Neural progenitor cell (in vitro differentiated cells): ENCODE data around the gene ATP6V0E1.

Experiments
- EZH2 ChIP-seq: fragments of 200-600 bp; sonication (generic); IDR thresholded peaks from 2 replicates; pipeline ENCODE4 v1.6.1; 2017; ENCODE audit warnings: antibody characterized with exemption, mild to moderate bottlenecking, moderate library complexity
- TF ChIP-seq, protein P1 (sequence below): fragments of 200-600 bp; sonication (generic); IDR thresholded peaks from 2 replicates; pipeline ENCODE4 v1.5.1; 2017; ENCODE audit warnings: antibody characterized with exemption, mild to moderate bottlenecking

DNA sequence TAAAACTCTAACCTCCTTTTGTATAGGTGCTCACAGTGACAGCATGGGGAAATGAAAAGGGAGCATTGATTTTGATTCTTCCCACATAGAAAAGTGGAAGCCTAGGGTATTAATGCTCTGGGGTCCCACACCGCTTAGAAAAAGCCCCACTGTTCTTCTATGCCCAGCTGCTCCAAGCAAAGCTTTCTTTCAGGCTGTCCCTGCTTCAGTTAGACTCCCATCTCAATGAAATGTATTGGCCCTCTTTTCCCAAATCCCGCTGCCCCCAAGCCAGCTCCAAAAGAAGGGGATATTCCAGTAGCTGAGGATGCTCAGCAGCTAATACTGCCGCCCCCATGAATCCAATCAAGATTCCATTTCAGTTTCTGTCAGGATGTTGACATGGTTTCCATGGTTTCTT is 55.6 kb downstream of the ATP6V0E1 start:
- TF ChIP-seq, protein P1, sequence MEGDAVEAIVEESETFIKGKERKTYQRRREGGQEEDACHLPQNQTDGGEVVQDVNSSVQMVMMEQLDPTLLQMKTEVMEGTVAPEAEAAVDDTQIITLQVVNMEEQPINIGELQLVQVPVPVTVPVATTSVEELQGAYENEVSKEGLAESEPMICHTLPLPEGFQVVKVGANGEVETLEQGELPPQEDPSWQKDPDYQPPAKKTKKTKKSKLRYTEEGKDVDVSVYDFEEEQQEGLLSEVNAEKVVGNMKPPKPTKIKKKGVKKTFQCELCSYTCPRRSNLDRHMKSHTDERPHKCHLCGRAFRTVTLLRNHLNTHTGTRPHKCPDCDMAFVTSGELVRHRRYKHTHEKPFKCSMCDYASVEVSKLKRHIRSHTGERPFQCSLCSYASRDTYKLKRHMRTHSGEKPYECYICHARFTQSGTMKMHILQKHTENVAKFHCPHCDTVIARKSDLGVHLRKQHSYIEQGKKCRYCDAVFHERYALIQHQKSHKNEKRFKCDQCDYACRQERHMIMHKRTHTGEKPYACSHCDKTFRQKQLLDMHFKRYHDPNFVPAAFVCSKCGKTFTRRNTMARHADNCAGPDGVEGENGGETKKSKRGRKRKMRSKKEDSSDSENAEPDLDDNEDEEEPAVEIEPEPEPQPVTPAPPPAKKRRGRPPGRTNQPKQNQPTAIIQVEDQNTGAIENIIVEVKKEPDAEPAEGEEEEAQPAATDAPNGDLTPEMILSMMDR, result no peak
- no peak for TF ChIP-seq EZH2
